GM18519 (cell line): Measurements from ENCODE around the gene CENPVL1.
"Not testable (repeated sequence)": the region's sequence is repeated elsewhere in the genome, so short reads cannot be mapped to it uniquely, and the experiment has no call there.

ENCODE experiments used
- ATAC-seq: cut with Tn5 transposase; IDR thresholded peaks from one replicate; pipeline ENCODE4 v1.9.1; 2021; ENCODE audit warnings: mild to moderate bottlenecking, moderate library complexity; ENCODE audit not compliant: unreplicated experiment, low FRiP score

CENPVL1 gene

DNA sequence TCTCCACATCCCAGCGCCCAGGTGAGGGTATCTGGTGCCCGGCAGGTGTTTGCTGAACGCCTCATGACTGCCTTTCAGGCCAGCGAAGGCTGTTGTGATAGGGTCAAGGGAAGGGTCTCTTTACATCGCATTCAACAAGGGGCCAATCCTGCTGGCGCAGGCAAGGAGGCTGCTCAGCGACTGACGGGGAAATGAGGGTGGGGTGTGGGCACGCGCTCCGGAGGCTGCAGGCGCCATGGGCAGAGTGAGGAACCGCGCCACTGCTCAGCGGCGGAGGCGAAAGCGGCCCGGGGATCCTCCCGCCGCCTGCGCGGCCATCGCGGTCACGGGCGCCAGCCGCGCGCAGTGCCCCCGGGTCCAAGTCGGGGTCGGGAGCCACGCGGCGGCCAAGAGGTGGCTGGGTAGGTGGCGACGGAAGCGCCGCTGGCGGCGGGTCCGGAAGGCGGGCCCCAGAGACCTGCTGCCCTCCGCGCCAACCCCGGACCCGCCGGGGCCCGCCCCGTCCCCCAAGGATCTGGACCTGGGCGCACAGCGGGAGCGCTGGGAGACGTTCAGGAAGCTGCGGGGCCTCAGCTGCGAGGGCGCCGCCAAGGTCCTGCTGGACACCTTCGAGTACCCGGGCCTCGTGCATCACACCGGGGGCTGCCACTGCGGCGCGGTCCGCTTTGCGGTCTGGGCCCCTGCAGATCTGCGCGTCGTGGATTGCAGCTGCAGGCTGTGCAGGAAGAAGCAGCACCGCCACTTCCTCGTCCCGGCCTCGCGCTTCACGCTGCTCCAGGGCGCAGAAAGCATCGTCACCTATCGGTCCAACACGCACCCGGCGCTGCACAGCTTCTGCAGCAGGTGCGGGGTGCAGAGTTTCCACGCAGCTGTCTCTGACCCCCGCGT lies at the start of gene CENPVL1:
Gene CENPVL1, plus strand, starts transcription at position 236 of the 888 bp plus-strand sequence. Its CDS starts 0 bp downstream, at position 236.
- not testable (repeated sequence) for ATAC-seq

DNA sequence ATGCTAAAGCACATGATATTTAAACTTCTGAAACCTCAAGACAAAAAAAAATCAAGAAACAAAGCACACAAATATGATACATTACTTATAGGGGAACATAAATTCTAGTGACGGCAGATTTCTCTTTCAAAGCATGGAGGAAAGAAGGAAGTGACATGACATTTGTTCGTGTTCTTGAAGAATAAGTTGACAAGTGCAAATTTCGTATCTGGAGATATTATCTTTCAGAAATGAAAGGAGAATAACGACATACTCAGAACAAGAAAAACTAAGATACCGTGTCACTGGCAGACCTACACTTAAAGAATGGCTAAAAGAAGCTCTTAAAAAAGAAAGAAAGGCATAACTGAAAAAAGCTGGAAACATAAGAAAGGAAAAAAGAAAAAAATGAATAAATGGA lies 44.3 kb upstream of the CENPVL1 start:
- no peak for ATAC-seq

DNA sequence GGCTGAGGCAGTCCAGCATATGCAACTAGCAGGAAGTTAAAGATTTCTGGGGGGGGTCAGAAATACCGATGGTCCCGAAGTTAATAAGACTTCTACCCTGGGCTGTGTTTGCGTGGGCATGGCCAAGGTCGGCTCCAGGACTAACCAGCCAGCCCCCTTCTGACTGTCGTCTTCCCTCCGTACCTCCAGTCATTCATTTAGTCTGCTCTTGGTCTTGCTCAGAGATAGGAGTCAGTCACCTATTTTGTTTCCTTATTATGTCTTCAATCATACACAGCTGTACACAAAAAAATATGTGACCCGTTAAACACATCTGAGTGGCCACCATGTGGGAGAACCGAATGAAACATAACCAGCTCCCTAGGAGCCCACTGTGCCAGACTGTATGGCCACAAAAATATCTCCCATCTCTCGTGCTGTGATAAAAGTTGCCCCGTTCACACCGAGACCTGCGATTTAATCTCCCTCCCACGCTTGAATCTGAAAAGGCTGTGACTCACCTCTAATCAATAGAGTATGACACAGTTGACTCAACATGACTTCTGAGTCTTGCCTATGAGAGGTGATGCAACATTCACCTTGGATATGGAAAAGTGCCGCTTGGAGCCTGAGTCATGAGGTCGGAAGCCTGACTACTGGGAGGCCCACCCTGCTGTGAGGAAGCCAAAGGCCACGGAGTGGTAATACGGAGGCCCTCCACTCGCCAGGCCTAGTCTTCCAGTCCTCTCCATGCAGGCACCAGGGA lies 30.5 kb upstream of the CENPVL1 start:
- ATAC-seq: not testable (repeated sequence)

DNA sequence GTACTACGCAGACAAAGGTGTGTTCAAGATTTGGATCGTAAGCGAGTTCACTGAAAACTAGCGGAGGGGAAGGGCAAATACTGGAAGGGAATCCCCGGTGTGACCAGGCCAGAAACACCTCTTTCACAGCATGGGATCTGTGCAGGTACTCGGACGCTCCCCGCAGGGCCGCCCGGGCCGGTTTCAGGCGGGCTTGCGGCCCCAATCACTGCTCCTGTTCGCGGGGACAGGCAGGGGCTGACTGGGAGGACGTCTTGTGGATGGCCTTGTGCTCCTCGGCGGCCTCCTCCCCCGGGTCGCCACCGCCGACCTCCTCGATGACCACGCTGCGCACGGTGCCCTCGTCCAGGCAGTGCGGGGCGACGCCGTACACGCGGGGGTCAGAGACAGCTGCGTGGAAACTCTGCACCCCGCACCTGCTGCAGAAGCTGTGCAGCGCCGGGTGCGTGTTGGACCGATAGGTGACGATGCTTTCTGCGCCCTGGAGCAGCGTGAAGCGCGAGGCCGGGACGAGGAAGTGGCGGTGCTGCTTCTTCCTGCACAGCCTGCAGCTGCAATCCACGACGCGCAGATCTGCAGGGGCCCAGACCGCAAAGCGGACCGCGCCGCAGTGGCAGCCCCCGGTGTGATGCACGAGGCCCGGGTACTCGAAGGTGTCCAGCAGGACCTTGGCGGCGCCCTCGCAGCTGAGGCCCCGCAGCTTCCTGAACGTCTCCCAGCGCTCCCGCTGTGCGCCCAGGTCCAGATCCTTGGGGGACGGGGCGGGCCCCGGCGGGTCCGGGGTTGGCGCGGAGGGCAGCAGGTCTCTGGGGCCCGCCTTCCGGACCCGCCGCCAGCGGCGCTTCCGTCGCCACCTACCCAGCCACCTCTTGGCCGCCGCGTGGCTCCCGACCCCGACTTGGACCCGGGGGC lies 28.2 kb upstream of the CENPVL1 start:
- not testable (repeated sequence) for ATAC-seq

- not testable (repeated sequence) for ATAC-seq
Observed at GRCh38 chrX:51682720-51683062, 27.6 kb upstream of the CENPVL1 start, which contains the start of gene CENPVL2. CENPVL2 (minus strand) TSS chrX:51682831; CDS start chrX:51682831, 0 bp downstream.

DNA sequence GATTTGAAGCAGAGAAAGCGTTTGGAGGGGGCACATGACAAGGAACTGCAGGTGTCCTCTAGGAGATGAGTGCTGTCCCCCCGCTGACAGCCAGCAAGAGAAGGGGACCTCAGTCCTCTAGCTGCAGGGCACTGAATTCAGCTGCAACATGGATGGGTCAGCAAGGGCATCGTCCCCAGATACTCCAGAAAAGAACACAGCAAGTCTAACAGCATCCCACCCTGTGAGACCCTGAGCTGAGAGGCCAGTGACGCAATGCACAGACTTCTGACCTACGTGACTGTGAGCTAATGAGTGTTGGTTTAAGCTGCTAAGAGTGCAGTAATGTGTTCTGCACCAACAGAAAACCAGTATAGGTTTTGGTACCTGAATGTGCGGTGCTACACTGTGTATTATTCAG lies 16.1 kb upstream of the CENPVL1 start:
- ATAC-seq: no peak

DNA sequence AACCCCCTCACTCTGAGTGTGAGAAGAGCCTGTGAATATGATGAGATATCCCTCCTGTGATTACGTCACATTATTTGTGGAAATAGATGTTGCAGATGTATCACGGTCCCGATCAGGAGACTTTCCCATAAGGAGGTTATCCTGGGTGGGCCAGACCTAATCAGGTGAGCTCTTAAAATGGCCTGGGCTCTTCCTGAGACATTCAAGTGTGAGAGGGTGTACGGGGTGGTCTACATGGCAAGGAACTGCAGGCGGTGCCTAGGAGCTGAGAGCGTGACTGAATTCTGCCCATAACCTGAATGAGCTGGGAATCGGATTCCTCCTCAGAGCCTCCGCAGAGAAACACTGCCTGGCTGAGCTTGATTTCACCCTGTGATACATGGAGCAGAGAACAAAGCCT lies 12.9 kb upstream of the CENPVL1 start:
- ATAC-seq: no peak

GRCh38 chrX:51712943-51713647 lies 2.8 kb downstream of the CENPVL1 start:
- not testable (repeated sequence) for ATAC-seq

DNA sequence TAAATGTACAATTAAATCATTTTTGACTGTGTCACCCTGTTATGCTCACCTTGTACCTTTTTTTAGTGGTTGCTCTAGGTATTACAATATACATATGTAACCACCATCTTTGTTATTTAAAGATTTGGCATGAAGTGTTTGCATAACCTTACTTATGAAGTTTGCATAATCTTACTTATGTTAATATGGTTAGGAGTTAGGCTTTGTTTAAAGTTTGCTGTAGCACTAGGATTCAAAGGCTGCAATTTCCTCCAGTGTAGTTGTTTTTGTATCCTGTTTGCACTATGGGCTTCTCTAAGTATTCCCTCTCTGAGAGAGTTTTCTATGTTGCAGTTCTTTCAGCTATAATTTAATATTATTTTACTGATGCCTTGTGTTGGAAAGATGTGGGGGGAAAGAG lies 17.9 kb downstream of the CENPVL1 start:
- no peak for ATAC-seq

DNA sequence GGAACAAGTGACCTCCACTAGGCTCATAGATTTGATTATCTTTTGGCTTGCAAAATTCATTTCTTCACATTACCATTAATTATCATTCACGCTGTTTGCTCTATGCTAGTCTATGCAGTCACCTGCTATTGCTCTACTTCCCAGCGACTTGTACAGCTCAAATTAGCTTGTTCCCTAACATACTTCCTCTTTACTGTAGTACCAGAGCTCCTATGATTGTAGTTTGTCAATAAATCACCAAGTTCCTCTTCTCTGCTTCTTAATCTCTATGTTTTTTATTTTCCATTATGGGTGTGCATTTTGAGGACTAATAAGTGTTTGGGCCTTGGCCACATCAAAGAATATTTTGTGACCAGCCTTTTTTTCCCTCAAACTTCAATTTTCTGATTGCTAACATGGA lies 26.8 kb downstream of the CENPVL1 start:
- ATAC-seq: no peak

GRCh38 chrX:51742586-51742985 lies 32.3 kb downstream of the CENPVL1 start:
- ATAC-seq: no peak

DNA sequence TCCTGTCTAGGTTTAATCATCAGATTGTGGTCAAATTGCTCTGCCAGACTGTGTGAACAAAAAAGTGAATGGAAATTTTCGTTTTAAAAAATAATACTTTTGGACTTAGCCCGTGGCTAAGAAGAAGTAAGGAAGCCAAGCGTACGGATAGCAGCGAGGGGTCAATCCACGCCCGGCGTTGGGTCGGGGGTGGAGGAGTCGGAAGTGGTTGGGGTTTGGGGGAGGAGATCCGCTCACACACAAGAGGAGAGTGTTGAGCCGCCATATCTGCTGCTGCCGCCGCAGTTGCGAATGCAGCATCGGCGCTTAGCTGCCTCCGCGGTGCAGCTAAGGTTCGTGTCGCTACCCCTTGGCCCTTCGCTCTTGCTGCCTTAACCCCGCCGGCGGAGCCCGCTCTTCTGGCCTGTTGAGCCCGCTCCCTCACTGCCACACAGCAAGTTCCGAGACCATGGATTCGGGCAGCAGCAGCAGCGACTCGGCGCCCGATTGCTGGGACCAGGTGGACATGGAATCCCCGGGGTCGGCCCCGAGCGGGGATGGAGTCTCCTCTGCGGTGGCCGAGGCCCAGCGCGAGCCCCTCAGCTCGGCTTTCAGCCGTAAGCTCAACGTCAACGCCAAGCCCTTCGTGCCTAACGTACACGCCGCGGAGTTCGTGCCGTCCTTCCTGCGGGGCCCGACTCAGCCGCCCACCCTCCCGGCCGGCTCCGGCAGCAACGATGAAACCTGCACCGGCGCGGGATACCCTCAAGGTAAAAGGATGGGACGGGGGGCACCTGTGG lies 33.1 kb downstream of the CENPVL1 start, which contains the start of gene GSPT2:
Gene GSPT2, plus strand, starts transcription at position 264 of the 779 bp plus-strand sequence. Its CDS starts 185 bp downstream, at position 449.
- peak; percentile 87 for ATAC-seq

GRCh38 chrX:51747671-51748070 lies 37.4 kb downstream of the CENPVL1 start:
- ATAC-seq: no peak

DNA sequence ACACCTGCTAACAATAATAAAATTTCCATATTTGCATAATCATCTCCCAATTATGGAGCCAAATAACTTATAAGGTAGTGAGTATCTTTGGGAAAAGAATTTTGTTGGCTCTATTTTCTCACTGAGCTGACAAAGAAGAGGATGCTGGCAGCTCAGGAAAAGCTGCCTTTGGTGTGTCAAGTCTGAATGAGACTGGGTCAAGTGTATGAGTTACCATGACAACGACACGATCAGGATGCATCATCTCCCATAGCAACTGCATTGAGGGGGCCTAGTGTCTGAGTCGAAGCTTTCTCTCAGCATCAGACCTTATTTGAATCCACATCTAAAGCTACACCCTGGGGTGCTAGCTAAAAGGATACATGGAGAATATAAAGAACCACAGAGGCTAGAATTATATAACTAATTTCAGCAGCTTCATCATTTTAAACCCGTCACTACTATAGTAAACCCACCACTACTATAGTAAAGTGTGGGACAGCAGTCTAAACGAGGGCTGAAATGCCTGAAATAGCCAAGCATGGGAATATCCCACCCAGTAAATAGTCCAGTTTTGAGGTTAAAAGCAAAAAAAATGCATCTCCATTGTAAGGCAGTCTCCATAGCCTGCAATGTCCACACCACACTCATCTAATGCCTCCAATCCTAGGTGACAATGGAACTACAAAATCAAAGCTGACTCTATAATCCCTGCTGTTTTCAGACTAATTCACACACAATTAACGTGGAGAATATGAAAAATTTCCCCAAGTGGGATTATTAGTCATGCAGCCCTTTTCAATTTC lies 48.9 kb downstream of the CENPVL1 start:
- ATAC-seq: no peak

GRCh38 chrX:51760657-51761056 lies 50.3 kb downstream of the CENPVL1 start:
- ATAC-seq: no peak
